ENCODE measurements around the gene KCNF1.

- TF ChIP-seq EZH2 (IDR thresholded peaks at IDR 0.05; ENCODE audit: insufficient read depth, poor library complexity, severe bottlenecking) (no peak), EZH2phosphoT487 (IDR thresholded peaks at IDR 0.05; ENCODE audit: insufficient read depth, low read depth) (no peak)
Measured at GRCh38 chr2:10941383-10941782, 29.6 kb downstream of the KCNF1 start.

Measured in GM23248 (cell line).